LNCaP clone FGC (cell line): Measurements from ENCODE around the gene MNAT1.

ENCODE experiments used
- DNase-seq: peaks from one replicate; pipeline ENCODE4 v3.0.0-alpha.2; 2011; ENCODE audit warnings: low read depth
- H3K4me3 ChIP-seq: 2 replicates; pipeline ENCODE4 v1.5.1; 2011; ENCODE audit warnings: mild to moderate bottlenecking, low read depth, low read length, control low read depth
- TF ChIP-seq, protein P1 (sequence below): IDR thresholded peaks from 2 replicates; pipeline ENCODE4 v1.5.1; 2012; ENCODE audit warnings: mild to moderate bottlenecking; ENCODE audit not compliant: control insufficient read depth, insufficient read depth; ENCODE audit errors: extremely low read depth

The MNAT1 gene

GRCh38 chr14:60807247-60807646 is 72.7 kb downstream of the MNAT1 start:
- no peak for DNase-seq
- TF ChIP-seq, protein P1, sequence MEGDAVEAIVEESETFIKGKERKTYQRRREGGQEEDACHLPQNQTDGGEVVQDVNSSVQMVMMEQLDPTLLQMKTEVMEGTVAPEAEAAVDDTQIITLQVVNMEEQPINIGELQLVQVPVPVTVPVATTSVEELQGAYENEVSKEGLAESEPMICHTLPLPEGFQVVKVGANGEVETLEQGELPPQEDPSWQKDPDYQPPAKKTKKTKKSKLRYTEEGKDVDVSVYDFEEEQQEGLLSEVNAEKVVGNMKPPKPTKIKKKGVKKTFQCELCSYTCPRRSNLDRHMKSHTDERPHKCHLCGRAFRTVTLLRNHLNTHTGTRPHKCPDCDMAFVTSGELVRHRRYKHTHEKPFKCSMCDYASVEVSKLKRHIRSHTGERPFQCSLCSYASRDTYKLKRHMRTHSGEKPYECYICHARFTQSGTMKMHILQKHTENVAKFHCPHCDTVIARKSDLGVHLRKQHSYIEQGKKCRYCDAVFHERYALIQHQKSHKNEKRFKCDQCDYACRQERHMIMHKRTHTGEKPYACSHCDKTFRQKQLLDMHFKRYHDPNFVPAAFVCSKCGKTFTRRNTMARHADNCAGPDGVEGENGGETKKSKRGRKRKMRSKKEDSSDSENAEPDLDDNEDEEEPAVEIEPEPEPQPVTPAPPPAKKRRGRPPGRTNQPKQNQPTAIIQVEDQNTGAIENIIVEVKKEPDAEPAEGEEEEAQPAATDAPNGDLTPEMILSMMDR = no peak

GRCh38 chr14:60807971-60808370 is 73.4 kb downstream of the MNAT1 start:
- no peak for DNase-seq
- TF ChIP-seq, protein P1 = no peak
- H3K4me3 ChIP-seq = no peak overlapping the region

More at GRCh38 chr14:60807247-60807646, 72.7 kb downstream of the MNAT1 start:
- H3K4me3 ChIP-seq = no peak overlapping the region

DNA sequence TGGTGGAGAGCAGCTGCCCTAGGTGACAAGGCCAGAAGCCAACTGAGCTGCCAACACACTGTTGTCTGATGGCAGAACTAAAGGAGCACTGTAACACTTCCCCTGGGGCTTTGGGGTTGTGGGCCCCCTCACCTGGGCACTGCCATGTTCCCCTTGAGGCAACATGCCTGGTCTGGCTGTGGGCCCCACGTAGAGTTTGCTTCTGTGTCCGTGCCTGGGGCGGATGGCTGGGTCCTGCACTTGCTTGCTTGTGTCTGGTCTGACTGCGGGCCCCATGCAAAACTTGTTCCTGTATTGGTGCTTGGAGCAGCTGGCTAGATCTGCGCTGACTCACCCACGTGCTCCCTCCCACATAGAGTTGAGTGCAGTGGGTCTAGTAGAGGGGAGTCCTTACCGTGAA is 78.4 kb downstream of the MNAT1 start:
- H3K4me3 ChIP-seq = no peak overlapping the region
- TF ChIP-seq, protein P1 = no peak
- DNase-seq = no peak

- no peak for DNase-seq
- TF ChIP-seq, protein P1 = no peak
Measured at GRCh38 chr14:60815371-60815770, 80.8 kb downstream of the MNAT1 start.

GRCh38 chr14:60817113-60817512 is 82.6 kb downstream of the MNAT1 start:
- TF ChIP-seq, protein P1 = no peak
- DNase-seq = no peak
- H3K4me3 ChIP-seq = no peak overlapping the region

More at GRCh38 chr14:60815371-60815770, 80.8 kb downstream of the MNAT1 start:
- no peak overlapping the region for H3K4me3 ChIP-seq

DNA sequence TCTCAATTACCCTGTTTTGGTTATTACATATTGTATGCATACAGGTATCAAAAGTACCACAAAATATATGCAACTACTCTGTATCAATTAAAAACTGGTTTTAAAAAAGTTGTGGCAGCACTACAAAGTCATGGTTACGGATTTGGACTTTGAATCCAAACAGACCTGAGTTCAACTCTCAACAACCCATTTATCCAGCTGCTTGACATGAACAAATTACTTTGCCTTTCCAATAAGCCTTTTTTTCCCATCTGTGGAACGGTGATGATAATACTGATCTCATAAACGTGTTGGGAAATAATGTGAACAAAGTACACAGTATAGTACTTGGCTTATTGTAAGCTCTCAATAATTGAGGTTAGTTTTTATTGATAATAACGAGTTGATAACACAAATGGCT is 85.0 kb downstream of the MNAT1 start:
- TF ChIP-seq, protein P1 = no peak
- no peak for DNase-seq
- no peak overlapping the region for H3K4me3 ChIP-seq

- TF ChIP-seq, protein P1 = no peak
- no peak overlapping the region for H3K4me3 ChIP-seq
- no peak for DNase-seq
Measured at GRCh38 chr14:60838601-60839000, 104.0 kb downstream of the MNAT1 start.
